D721Med (cell line): ENCODE results near the gene DELE1.
A peak's percentile ranks its signal among the peaks of the same experiment; 100 is the strongest.

ENCODE experiments used
- DNase-seq: peaks from one replicate; pipeline ENCODE4 v3.0.0; 2011; ENCODE audit warnings: low spot score; ENCODE audit not compliant: insufficient read length
- FAIRE-seq: peaks from 2 replicates; lab custom pipeline; 2011; peaks lifted over from hg19 to GRCh38; lab: Jason Lieb, UNC
- CTCF ChIP-seq: IDR thresholded peaks from 2 replicates; pipeline ENCODE4 v1.5.1; 2012; ENCODE audit warnings: mild to moderate bottlenecking, control low read depth; ENCODE audit not compliant: insufficient read depth; ENCODE audit errors: missing control alignments

The DELE1 gene

GRCh38 chr5:141877356-141878185 is 46.1 kb upstream of the DELE1 start:
- DNase-seq: no peak
- no peak for FAIRE-seq

GRCh38 chr5:141878186-141878710 is 45.4 kb upstream of the DELE1 start, which contains the start of gene PCDH1:
TSS of gene PCDH1 (minus strand) at chr5:141878410. CDS start at chr5:141878262, 148 bp downstream.
- FAIRE-seq (no peak), DNase-seq (no peak)
- TF ChIP-seq CTCF: no peak

More at GRCh38 chr5:141877356-141878185, 46.1 kb upstream of the DELE1 start:
- TF ChIP-seq CTCF: no peak

- TF ChIP-seq CTCF: peak; percentile 97
- FAIRE-seq (no peak), DNase-seq (no peak)
These were observed 44.8 kb upstream of the DELE1 start for GRCh38 chr5:141878711-141879425.

- no peak for TF ChIP-seq CTCF
- DNase-seq: no peak
- FAIRE-seq: no peak
These were observed 44.3 kb upstream of the DELE1 start for GRCh38 chr5:141879426-141879759.

GRCh38 chr5:141879941-141880738 is 43.5 kb upstream of the DELE1 start:
- TF ChIP-seq CTCF: no peak
- no peak for FAIRE-seq
- DNase-seq: no peak

- DNase-seq (no peak), FAIRE-seq (no peak)
- TF ChIP-seq CTCF: no peak
These were observed 42.5 kb upstream of the DELE1 start for GRCh38 chr5:141880961-141881801.
